A673 (cell line): ENCODE measurements around the gene COL19A1. TPM values are rescaled to one million over a fixed set of nuclear protein-coding genes. Genes with fewer than 3 reads are reported as not detected.

Experiments used
- BruUV-seq: library from RNA; stranded (reverse); fragments of 400-500 nt; replicated peaks from 2 replicates; lab custom pipeline; 2021; lab: Mats Ljungman, UMichigan
- CTCF ChIA-PET: fragments of 300-600 bp; sonication (Branson Sonifier 250); formaldehyde crosslinking; loops from one replicate; lab custom pipeline; 2022; ENCODE audit warnings: antibody characterized with exemption; lab: Charles Lee
- POLR2A ChIA-PET: fragments of 300-600 bp; sonication (Branson Sonifier 250); formaldehyde crosslinking; loops from one replicate; lab custom pipeline; 2022; ENCODE audit warnings: antibody characterized with exemption; ENCODE audit not compliant: low non-redundant PET; lab: Charles Lee
- DNase-seq: peaks from one replicate; pipeline ENCODE4 v3.0.0-alpha.2; 2015; ENCODE audit warnings: low spot score
- H3K27ac ChIP-seq: fragments of 200-600 bp; sonication (generic); 2 replicates; pipeline ENCODE4 v1.5.1; 2016; ENCODE audit warnings: mixed run types, low read depth, mild to moderate bottlenecking, mixed read lengths, antibody characterized with exemption, low read length; ENCODE audit not compliant: poor library complexity, severe bottlenecking
- H3K27me3 ChIP-seq: fragments of 200-600 bp; sonication (generic); replicated peaks from 2 replicates; pipeline ENCODE4 v1.6.1; 2017; ENCODE audit warnings: mixed run types, low read depth, mild to moderate bottlenecking, mixed read lengths, antibody characterized with exemption, low read length; ENCODE audit not compliant: insufficient read depth, poor library complexity
- H3K36me3 ChIP-seq: fragments of 200-600 bp; sonication (generic); 2 replicates; pipeline ENCODE4 v1.6.1; 2016; ENCODE audit warnings: mixed run types, mild to moderate bottlenecking, mixed read lengths, antibody characterized with exemption, low read length; ENCODE audit not compliant: insufficient read depth, poor library complexity, severe bottlenecking
- H3K4me1 ChIP-seq: fragments of 200-600 bp; sonication (generic); 2 replicates; pipeline ENCODE4 v1.6.1; 2017; ENCODE audit warnings: mixed run types, mild to moderate bottlenecking, mixed read lengths, antibody characterized with exemption, low read length; ENCODE audit not compliant: insufficient read depth, poor library complexity, severe bottlenecking
- H3K4me3 ChIP-seq: fragments of 200-600 bp; sonication (generic); 2 replicates; pipeline ENCODE4 v1.5.1; 2016; ENCODE audit warnings: low read depth, mixed run types, mild to moderate bottlenecking, mixed read lengths, low read length; ENCODE audit not compliant: poor library complexity, severe bottlenecking
- H3K9me3 ChIP-seq: fragments of 200-600 bp; sonication (generic); 2 replicates; pipeline ENCODE4 v1.6.1; 2016; ENCODE audit warnings: mixed run types, low read depth, mild to moderate bottlenecking, mixed read lengths, antibody characterized with exemption, low read length; ENCODE audit not compliant: poor library complexity, severe bottlenecking
- CTCF ChIP-seq: fragments of 300-800, 200-600 bp; sonication (generic); conservative IDR thresholded peaks from 2 replicates; pipeline ENCODE4 v1.5.1; 2017; ENCODE audit warnings: low read depth, mild to moderate bottlenecking, antibody characterized with exemption, low read length, moderate library complexity, mixed read lengths
- EZH2 ChIP-seq: fragments of 200-600 bp; sonication (generic); IDR thresholded peaks from 2 replicates; pipeline ENCODE4 v1.6.1; 2017; ENCODE audit warnings: borderline replicate concordance, low read depth, mild to moderate bottlenecking, mixed read lengths, antibody characterized with exemption, low read length; ENCODE audit not compliant: poor library complexity, severe bottlenecking
- intact Hi-C: fragments of 100-400 bp; cut with micrococcal nuclease; formaldehyde crosslinking; loops from one replicate; pipeline ENCODE4 v1.10.0; 2022; ENCODE audit not compliant: unreplicated experiment
- total RNA-seq: library from RNA; stranded (reverse); gene quantifications from 2 replicates; pipeline ENCODE4 v1.2.3, GENCODE V29; 2021

COL19A1 gene
- total RNA-seq, 1 experiment from 2014 or later, result 0.37 TPM

GRCh38 chr6:70188202-70188601, 321.8 kb downstream of the COL19A1 start:
- CTCF ChIA-PET, result no interaction called here
- Histone ChIP-seq H3K4me1 (no peaks in the 10 kb centered on the region), H3K27me3 (no peaks in the 10 kb centered on the region), H3K27ac (no peak overlapping the region), H3K9me3 (no peaks in the 10 kb centered on the region), H3K36me3 (no peaks in the 10 kb centered on the region), H3K4me3 (no peak overlapping the region)
- intact Hi-C loops, result no loop called here
- TF ChIP-seq EZH2 (no peak), CTCF (no peak)
- POLR2A ChIA-PET, result no interaction called here
- BruUV-seq, result no TSS peak
- DNase-seq, result no peak

GRCh38 chr6:70194421-70194820, 328.1 kb downstream of the COL19A1 start:
- ChIA-PET POLR2A (no interaction called here), CTCF (no interaction called here)
- H3K27me3 ChIP-seq, result no peaks in the 10 kb centered on the region
- no peak overlapping the region for H3K27ac ChIP-seq
- H3K36me3 ChIP-seq, result no peaks in the 10 kb centered on the region
- intact Hi-C loops, result no loop called here
- DNase-seq, result no peak
- no peaks in the 10 kb centered on the region for H3K4me1 ChIP-seq
- no peak overlapping the region for H3K4me3 ChIP-seq
- TF ChIP-seq EZH2, result no peak
- TF ChIP-seq CTCF, result no peak
- no peaks in the 10 kb centered on the region for H3K9me3 ChIP-seq
- BruUV-seq, result no TSS peak

- no peaks in the 10 kb centered on the region for H3K4me1 ChIP-seq
- no peak for DNase-seq
- ChIA-PET CTCF (no interaction called here), POLR2A (no interaction called here)
- H3K4me3 ChIP-seq, result no peak overlapping the region
- H3K9me3 ChIP-seq, result no peaks in the 10 kb centered on the region
- no TSS peak for BruUV-seq
- intact Hi-C loops, result no loop called here
- H3K27ac ChIP-seq, result no peak overlapping the region
- H3K36me3 ChIP-seq, result no peaks in the 10 kb centered on the region
- H3K27me3 ChIP-seq, result no peaks in the 10 kb centered on the region
- TF ChIP-seq EZH2 (no peak), CTCF (no peak)
Observed at GRCh38 chr6:70196531-70196930, 330.2 kb downstream of the COL19A1 start.
